HG02885 (cell line): ENCODE results near the gene OTOA.
A peak's percentile ranks its signal among the peaks of the same experiment; 100 is the strongest.
"Not testable (repeated sequence)": the region's sequence is repeated elsewhere in the genome, so short reads cannot be mapped to it uniquely, and the experiment has no call there.

ENCODE experiments used
- ATAC-seq: cut with Tn5 transposase; IDR thresholded peaks from one replicate; pipeline ENCODE4 v1.9.1; 2021; ENCODE audit warnings: mild to moderate bottlenecking; ENCODE audit not compliant: unreplicated experiment, poor library complexity

Gene OTOA

GRCh38 chr16:21714369-21714618 lies 50.5 kb downstream of the OTOA start:
- ATAC-seq: not testable (repeated sequence)

- no peak for ATAC-seq
Observed at GRCh38 chr16:21717608-21718007, 53.8 kb downstream of the OTOA start.

GRCh38 chr16:21719283-21719682 lies 55.5 kb downstream of the OTOA start:
- no peak for ATAC-seq

GRCh38 chr16:21720533-21720932 lies 56.8 kb downstream of the OTOA start:
- no peak for ATAC-seq

- no peak for ATAC-seq
Observed at GRCh38 chr16:21722771-21723455, 59.1 kb downstream of the OTOA start.

GRCh38 chr16:21723532-21723931 lies 59.8 kb downstream of the OTOA start:
- no peak for ATAC-seq

GRCh38 chr16:21727344-21727743 lies 63.6 kb downstream of the OTOA start:
- ATAC-seq: no peak

GRCh38 chr16:21731233-21731632 lies 67.5 kb downstream of the OTOA start:
- ATAC-seq: not testable (repeated sequence)

GRCh38 chr16:21740637-21741036 lies 76.9 kb downstream of the OTOA start:
- not testable (repeated sequence) for ATAC-seq

- not testable (repeated sequence) for ATAC-seq
Observed at GRCh38 chr16:21756192-21757079, 92.7 kb downstream of the OTOA start.

GRCh38 chr16:21757080-21757671 lies 93.4 kb downstream of the OTOA start:
- peak; percentile 78 for ATAC-seq

GRCh38 chr16:21768280-21768679 lies 104.5 kb downstream of the OTOA start:
- not testable (repeated sequence) for ATAC-seq

- not testable (repeated sequence) for ATAC-seq
Observed at GRCh38 chr16:21768810-21769209, 105.0 kb downstream of the OTOA start.

GRCh38 chr16:21769284-21769683 lies 105.5 kb downstream of the OTOA start:
- not testable (repeated sequence) for ATAC-seq

- ATAC-seq: not testable (repeated sequence)
Observed at GRCh38 chr16:21770584-21770983, 106.8 kb downstream of the OTOA start.

GRCh38 chr16:21772547-21773206 lies 108.9 kb downstream of the OTOA start:
- not testable (repeated sequence) for ATAC-seq

GRCh38 chr16:21773207-21773553 lies 109.4 kb downstream of the OTOA start:
- ATAC-seq: not testable (repeated sequence)

- not testable (repeated sequence) for ATAC-seq
Observed at GRCh38 chr16:21780525-21780924, 116.8 kb downstream of the OTOA start.

GRCh38 chr16:21790506-21790905 lies 126.7 kb downstream of the OTOA start:
- ATAC-seq: not testable (repeated sequence)

GRCh38 chr16:21793310-21793709 lies 129.5 kb downstream of the OTOA start:
- not testable (repeated sequence) for ATAC-seq

- ATAC-seq: not testable (repeated sequence)
Observed at GRCh38 chr16:21798601-21799000, 134.8 kb downstream of the OTOA start.
